GM23248 (cell line): Measurements from ENCODE around the gene NOC2L. TPM values are rescaled to one million over a fixed set of nuclear protein-coding genes. Genes with fewer than 3 reads are reported as not detected.
A peak's percentile ranks its signal among the peaks of the same experiment; 100 is the strongest.

ENCODE experiments used
- DNase-seq: peaks from one replicate; pipeline ENCODE4 v3.0.0-alpha.2; 2015
- H2AFZ ChIP-seq: fragments of 200-600 bp; sonication (generic); 2 replicates; pipeline ENCODE4 v1.6.1; 2016; ENCODE audit warnings: antibody characterized with exemption
- H3F3A ChIP-seq: fragments of 200-600 bp; sonication (generic); 2 replicates; pipeline ENCODE4 v1.6.1; 2016; ENCODE audit warnings: mild to moderate bottlenecking, antibody characterized with exemption, mixed run types; ENCODE audit not compliant: insufficient read depth
- H3K27ac ChIP-seq: fragments of 200-600 bp; sonication (generic); 2 replicates; pipeline ENCODE4 v1.5.1; 2016; ENCODE audit warnings: mild to moderate bottlenecking
- H3K27me3 ChIP-seq: fragments of 200-600 bp; sonication (generic); replicated peaks from 2 replicates; pipeline ENCODE4 v1.6.1; 2016; ENCODE audit warnings: mild to moderate bottlenecking; ENCODE audit not compliant: insufficient read depth
- H3K36me3 ChIP-seq: fragments of 200-600 bp; sonication (generic); 2 replicates; pipeline ENCODE4 v1.6.1; 2016; ENCODE audit warnings: low read depth, mild to moderate bottlenecking
- H3K4me1 ChIP-seq: fragments of 200-600 bp; sonication (generic); 2 replicates; pipeline ENCODE4 v1.6.1; 2016; ENCODE audit warnings: mild to moderate bottlenecking; ENCODE audit not compliant: insufficient read depth
- H3K4me2 ChIP-seq: fragments of 200-600 bp; sonication (generic); one replicate; pipeline ENCODE4 v1.6.1; 2016; ENCODE audit warnings: mild to moderate bottlenecking; ENCODE audit not compliant: unreplicated experiment
- H3K4me3 ChIP-seq: fragments of 200-600 bp; sonication (generic); 2 replicates; pipeline ENCODE4 v1.5.1; 2016; ENCODE audit warnings: mild to moderate bottlenecking
- H3K79me2 ChIP-seq: fragments of 200-600 bp; sonication (generic); 2 replicates; pipeline ENCODE4 v1.6.1; 2016; ENCODE audit warnings: mild to moderate bottlenecking; ENCODE audit not compliant: insufficient read depth
- H3K9ac ChIP-seq: fragments of 200-600 bp; sonication (generic); 2 replicates; pipeline ENCODE4 v1.6.1; 2016; ENCODE audit warnings: mild to moderate bottlenecking
- H3K9me2 ChIP-seq: fragments of 200-600 bp; sonication (generic); 2 replicates; pipeline ENCODE4 v1.6.1; 2016; ENCODE audit warnings: mixed run types, mild to moderate bottlenecking, moderate library complexity; ENCODE audit not compliant: insufficient read depth
- H3K9me3 ChIP-seq: fragments of 200-600 bp; sonication (generic); one replicate; pipeline ENCODE4 v1.6.1; 2017; ENCODE audit warnings: low read depth
- H4K20me1 ChIP-seq: fragments of 200-600 bp; sonication (generic); 2 replicates; pipeline ENCODE4 v1.6.0; 2016; ENCODE audit not compliant: insufficient read depth
- EZH2 ChIP-seq: fragments of 200-600 bp; sonication (generic); IDR thresholded peaks from 2 replicates; pipeline ENCODE4 v1.6.1; 2018; ENCODE audit warnings: antibody characterized with exemption, mild to moderate bottlenecking; ENCODE audit not compliant: insufficient read depth, poor library complexity, severe bottlenecking
- EZH2phosphoT487 ChIP-seq: fragments of 200-600 bp; sonication (generic); IDR thresholded peaks from 2 replicates; pipeline ENCODE4 v1.6.1; 2018; ENCODE audit warnings: antibody characterized with exemption, moderate library complexity, mild to moderate bottlenecking, low read depth; ENCODE audit not compliant: insufficient read depth
- WGBS, 2 experiments: methylation state at CpG; one replicate each; pipeline ENCODE4 v1.1.6; 2015 to 2017; ENCODE audit warnings: low lambda C conversion rate in 2 of 2, low coverage in 1 of 2; ENCODE audit errors: missing lambda C conversion rate in 2 of 2; 5-methylcytosine and 5-hydroxymethylcytosine counted together
- in situ Hi-C: fragments of 300-500 bp; cut with MboI; formaldehyde crosslinking; loops from 2 replicates; pipeline ENCODE4 v1.15.0; 2020
- polyA plus RNA-seq: library from polyadenylated mRNA; unstranded; fragments of >200 nt; fragmentation: Nextera tagmentation; extraction: Ambion mirVana; gene quantifications from 2 replicates; pipeline ENCODE4 v1.2.1, GENCODE V29; 2016
- total RNA-seq: library from RNA; depleted of rRNA; stranded (reverse); fragments of >200 nt; shearing (Covaris generic); gene quantifications from 2 replicates; pipeline ENCODE4 v1.2.3, GENCODE V29; 2014

Gene NOC2L
- total and polyA plus RNA-seq, 2 experiments from 2014 or later: 64.0 to 67.3 TPM

DNA sequence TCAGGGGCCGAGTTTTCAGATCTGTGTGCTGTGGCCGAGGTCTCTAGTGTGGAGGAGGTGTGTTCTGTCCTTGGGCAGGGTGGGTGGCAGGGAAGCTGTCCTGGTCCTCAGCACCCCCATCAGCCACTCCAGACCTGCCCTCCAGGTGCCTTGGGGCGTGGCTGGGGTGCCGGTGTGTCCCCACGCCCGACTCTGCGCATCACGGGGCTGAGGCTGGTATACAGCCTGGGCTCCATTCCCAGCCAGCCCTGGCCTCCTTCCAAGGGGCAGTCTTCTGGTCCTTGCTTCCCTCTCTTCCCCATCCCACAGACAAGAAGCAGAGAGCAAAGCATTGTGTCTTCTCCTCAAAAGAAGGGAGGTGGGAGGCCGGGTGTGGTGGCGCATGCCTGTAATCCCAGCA is 31.3 kb downstream of the NOC2L start:
- H3K9me2 ChIP-seq: no peaks in the 10 kb centered on the region
- H3K4me2 ChIP-seq: no peak overlapping the region
- 81 to 87% methylated on average over 9 to 10 of the region's 10 CpGs for WGBS, 2 experiments
- no peak overlapping the region for H3K4me3 ChIP-seq
- H3K9me3 ChIP-seq: no peaks in the 10 kb centered on the region
- TF ChIP-seq EZH2 (no peak), EZH2phosphoT487 (no peak)
- H3K9ac ChIP-seq: no peak overlapping the region
- H3K27ac ChIP-seq: no peak overlapping the region
- H3F3A ChIP-seq: no peaks in the 10 kb centered on the region; the same call in 1 of the 2 replicates
- peaks cover 46% of the 10 kb centered on the region for H3K79me2 ChIP-seq
- no peaks in the 10 kb centered on the region for H3K27me3 ChIP-seq
- H3K36me3 ChIP-seq: no peaks in the 10 kb centered on the region
- in situ Hi-C loops: no loop called here
- DNase-seq: no peak
- H3K4me1 ChIP-seq: 0 out of 2 replicates have a peak, but pooled peaks cover 6% of the 10 kb centered on the region
- H4K20me1 ChIP-seq: no peaks in the 10 kb centered on the region
- H2AFZ ChIP-seq: no peak overlapping the region

- TF ChIP-seq EZH2: no peak
- no peak for TF ChIP-seq EZH2phosphoT487
- Histone ChIP-seq H3K9me3 (no peaks in the 10 kb centered on the region), H4K20me1 (no peaks in the 10 kb centered on the region), H2AFZ (no peak overlapping the region), H3K36me3 (no peaks in the 10 kb centered on the region), H3K4me1 (0 out of 2 replicates have a peak, but pooled peaks cover 6% of the 10 kb centered on the region), H3K9me2 (no peaks in the 10 kb centered on the region), H3K27me3 (no peaks in the 10 kb centered on the region), H3K27ac (no peak overlapping the region), H3K9ac (no peak overlapping the region), H3K79me2 (peaks cover 50% of the 10 kb centered on the region), H3K4me2 (no peak overlapping the region), H3F3A (no peaks in the 10 kb centered on the region; the same call in 1 of the 2 replicates), H3K4me3 (no peak overlapping the region)
- in situ Hi-C loops: no loop called here
- WGBS, 2 experiments: 68 to 72% methylated on average over 8 to 9 of the region's 9 CpGs
- DNase-seq: no peak
These were observed 31.8 kb downstream of the NOC2L start for GRCh38 chr1:927234-927633.

DNA sequence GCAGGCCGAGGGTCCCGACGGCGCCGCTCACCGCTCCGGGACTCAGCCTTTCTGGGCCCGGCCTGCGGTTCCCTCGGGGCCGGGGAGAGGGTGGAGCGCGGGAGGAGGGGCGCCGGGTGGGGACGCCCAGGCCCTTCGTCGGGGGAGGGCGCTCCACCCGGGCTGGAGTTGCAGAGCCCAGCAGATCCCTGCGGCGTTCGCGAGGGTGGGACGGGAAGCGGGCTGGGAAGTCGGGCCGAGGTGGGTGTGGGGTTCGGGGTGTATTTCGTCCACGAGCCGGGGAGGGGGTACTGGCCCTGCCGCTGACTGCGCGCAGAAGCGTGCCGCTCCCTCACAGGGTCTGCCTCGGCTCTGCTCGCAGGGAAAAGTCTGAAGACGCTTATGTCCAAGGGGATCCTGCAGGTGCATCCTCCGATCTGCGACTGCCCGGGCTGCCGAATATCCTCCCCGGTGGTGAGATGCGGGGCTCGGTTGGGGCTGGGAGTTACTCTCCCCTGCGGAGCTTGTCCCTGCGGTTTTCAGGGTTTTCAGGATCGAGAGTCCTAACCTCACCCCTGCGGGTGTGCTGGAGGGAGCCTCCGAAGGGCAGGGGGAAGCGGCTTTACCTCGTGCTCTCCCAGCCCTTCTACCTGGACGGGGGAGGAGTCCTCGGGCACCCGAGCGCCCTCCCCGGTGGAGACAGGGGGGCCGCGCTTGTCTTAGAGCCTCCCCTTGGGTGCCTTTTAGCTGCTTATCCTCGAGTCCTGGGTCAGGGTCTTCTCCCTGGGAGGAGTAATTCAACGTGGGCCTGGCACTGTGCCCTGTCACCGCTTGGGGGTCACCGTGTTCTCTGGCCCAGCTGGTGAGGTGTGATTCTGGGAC is 33.3 kb downstream of the NOC2L start:
- Histone ChIP-seq H3K36me3 (no peaks in the 10 kb centered on the region), H3K4me1 (peaks cover 9% of the 10 kb centered on the region), H3K9me2 (no peaks in the 10 kb centered on the region), H4K20me1 (no peaks in the 10 kb centered on the region), H2AFZ (no peak overlapping the region), H3K4me3 (peak overlapping the region; percentile 78), H3K9me3 (no peaks in the 10 kb centered on the region), H3K79me2 (peaks cover 46% of the 10 kb centered on the region), H3K9ac (peak overlapping the region; percentile 89), H3K27me3 (no peaks in the 10 kb centered on the region), H3F3A (no peaks in the 10 kb centered on the region), H3K4me2 (peak overlapping the region; percentile 84), H3K27ac (no peak overlapping the region)
- in situ Hi-C loops: no loop called here
- DNase-seq: peak; percentile 84
- TF ChIP-seq EZH2phosphoT487: no peak
- TF ChIP-seq EZH2: no peak
- 6 to 11% methylated on average over 38 to 61 of the region's 65 CpGs for WGBS, 2 experiments

- no peaks in the 10 kb centered on the region for H3K36me3 ChIP-seq
- peak overlapping the region; percentile 78 for H3K4me3 ChIP-seq
- WGBS, 2 experiments: 1% methylated on average over 56 to 76 of the region's 120 CpGs
- no peaks in the 10 kb centered on the region for H3K9me3 ChIP-seq
- H4K20me1 ChIP-seq: no peaks in the 10 kb centered on the region
- peak overlapping the region; percentile 89 for H3K9ac ChIP-seq
- peaks cover 46% of the 10 kb centered on the region for H3K79me2 ChIP-seq
- no peaks in the 10 kb centered on the region for H3F3A ChIP-seq
- peak overlapping the region; percentile 77 for H2AFZ ChIP-seq
- TF ChIP-seq EZH2 (no peak), EZH2phosphoT487 (no peak)
- peak; percentile 85 for DNase-seq
- no peaks in the 10 kb centered on the region for H3K27me3 ChIP-seq
- H3K27ac ChIP-seq: peak overlapping the region; percentile 47
- peaks cover 10% of the 10 kb centered on the region for H3K4me1 ChIP-seq
- in situ Hi-C loops: no loop called here
- H3K9me2 ChIP-seq: no peaks in the 10 kb centered on the region
- H3K4me2 ChIP-seq: peak overlapping the region; percentile 84
These were observed 34.1 kb downstream of the NOC2L start for GRCh38 chr1:924656-925560.
